WTC11 (cell line): ENCODE data around the gene THOP1. TPM values are rescaled to one million over a fixed set of nuclear protein-coding genes. Genes with fewer than 3 reads are reported as not detected.
A peak's percentile ranks its signal among the peaks of the same experiment; 100 is the strongest.

Experiments
- ATAC-seq: fragments of 200-7000 bp; cut with Tn5 transposase; 2 replicates; pipeline ENCODE4 v1.10.0; 2021; ENCODE audit warnings: mild to moderate bottlenecking, moderate library complexity
- CTCF ChIA-PET: fragments of 300-600 bp; sonication (Branson Sonifier 250); formaldehyde crosslinking; loops from one replicate; lab custom pipeline; 2021; ENCODE audit warnings: antibody characterized with exemption; lab: Charles Lee
- POLR2A ChIA-PET: fragments of 350-600 bp; sonication (Branson Sonifier 250); formaldehyde crosslinking; loops from one replicate; lab custom pipeline; 2021; ENCODE audit warnings: antibody characterized with exemption; lab: Charles Lee
- DNase-seq: peaks from one replicate; pipeline ENCODE4 v3.0.0; 2021; ENCODE audit warnings: low spot score
- H3K27ac Mint-ChIP-seq: 2 replicates; pipeline ENCODE4 v1.8.0; 2021; ENCODE audit warnings: mixed read lengths
- H3K27me3 Mint-ChIP-seq: 2 replicates; pipeline ENCODE4 v1.8.0; 2021; ENCODE audit warnings: low read depth, mild to moderate bottlenecking, moderate library complexity, mixed read lengths
- H3K36me3 Mint-ChIP-seq: 2 replicates; pipeline ENCODE4 v1.8.0; 2021; ENCODE audit warnings: mixed read lengths
- H3K4me1 Mint-ChIP-seq: 2 replicates; pipeline ENCODE4 v1.8.0; 2022; ENCODE audit warnings: mixed read lengths
- H3K4me3 Mint-ChIP-seq: 2 replicates; pipeline ENCODE4 v1.8.0; 2021; ENCODE audit warnings: mild to moderate bottlenecking, moderate library complexity, mixed read lengths
- H3K9me3 Mint-ChIP-seq: 2 replicates; pipeline ENCODE4 v1.8.0; 2021; ENCODE audit warnings: mixed read lengths
- AFF4 ChIP-seq: sonication (generic); formaldehyde crosslinking; IDR thresholded peaks from 2 replicates; pipeline ENCODE4 v1.8.1; 2023; ENCODE audit warnings: mild to moderate bottlenecking, missing genetic modification reagents, borderline replicate concordance
- ARID4B ChIP-seq: sonication (generic); formaldehyde crosslinking; IDR thresholded peaks from 2 replicates; pipeline ENCODE4 v1.8.0; 2023; ENCODE audit warnings: missing genetic modification reagents, mild to moderate bottlenecking, borderline replicate concordance
- CTCF ChIP-seq: fragments of 200-600 bp; IDR thresholded peaks from 2 replicates; pipeline ENCODE4 v1.8.0; 2022; ENCODE audit warnings: antibody characterized with exemption
- E2F4 ChIP-seq: sonication (generic); formaldehyde crosslinking; IDR thresholded peaks from 2 replicates; pipeline ENCODE4 v1.8.1; 2022; ENCODE audit warnings: low read depth, mild to moderate bottlenecking, moderate library complexity, missing genetic modification reagents, borderline replicate concordance
- ELF4 ChIP-seq: sonication (generic); formaldehyde crosslinking; IDR thresholded peaks from 2 replicates; pipeline ENCODE4 v1.8.1; 2022; ENCODE audit warnings: low read depth, mild to moderate bottlenecking, moderate library complexity, missing genetic modification reagents
- HMGA2 ChIP-seq: fragments of 250-450 bp; sonication (Bioruptor Pico); IDR thresholded peaks from 2 replicates; pipeline ENCODE4 v1.4.0; 2021; ENCODE audit warnings: mild to moderate bottlenecking, moderate library complexity
- MLX ChIP-seq: sonication (generic); formaldehyde crosslinking; IDR thresholded peaks from 2 replicates; pipeline ENCODE4 v1.8.1; 2023; ENCODE audit warnings: mild to moderate bottlenecking, missing genetic modification reagents, moderate library complexity
- NFATC4 ChIP-seq: fragments of 250-450 bp; sonication (Bioruptor Pico); IDR thresholded peaks from 2 replicates; pipeline ENCODE4 v1.9.0; 2021; ENCODE audit warnings: mild to moderate bottlenecking
- NFE2L1 ChIP-seq: sonication (generic); formaldehyde crosslinking; IDR thresholded peaks from 2 replicates; pipeline ENCODE4 v1.8.1; 2023; ENCODE audit warnings: missing genetic modification reagents
- PRRX2 ChIP-seq: fragments of 250-450 bp; sonication (Bioruptor Pico); IDR thresholded peaks from 2 replicates; pipeline ENCODE4 v1.8.0; 2021; ENCODE audit warnings: mild to moderate bottlenecking
- SOX15 ChIP-seq: fragments of 250-450 bp; sonication (Bioruptor Pico); IDR thresholded peaks from 2 replicates; pipeline ENCODE4 v1.9.0; 2021; ENCODE audit warnings: mild to moderate bottlenecking
- SP1 ChIP-seq: sonication (generic); formaldehyde crosslinking; conservative IDR thresholded peaks from 2 replicates; pipeline ENCODE4 v1.8.1; 2022; ENCODE audit warnings: missing genetic modification reagents
- TCF7 ChIP-seq: sonication (generic); formaldehyde crosslinking; IDR thresholded peaks from 2 replicates; pipeline ENCODE4 v1.8.0; 2022; ENCODE audit warnings: mild to moderate bottlenecking, low read depth, missing genetic modification reagents, moderate library complexity
- USF1 ChIP-seq: sonication (generic); formaldehyde crosslinking; IDR thresholded peaks from 2 replicates; pipeline ENCODE4 v1.8.0; 2022; ENCODE audit warnings: mild to moderate bottlenecking, missing genetic modification reagents
- ZBTB21 ChIP-seq: sonication (generic); formaldehyde crosslinking; IDR thresholded peaks from 2 replicates; pipeline ENCODE4 v1.8.1; 2023; ENCODE audit warnings: mild to moderate bottlenecking, missing genetic modification reagents, borderline replicate concordance
- ZBTB43 ChIP-seq: sonication (generic); formaldehyde crosslinking; IDR thresholded peaks from 2 replicates; pipeline ENCODE4 v1.8.1; 2023; ENCODE audit warnings: mild to moderate bottlenecking, missing genetic modification reagents
- ZMAT4 ChIP-seq: fragments of 250-450 bp; sonication (Bioruptor Pico); IDR thresholded peaks from 2 replicates; pipeline ENCODE4 v1.9.0; 2021; ENCODE audit warnings: mild to moderate bottlenecking
- ZNF121 ChIP-seq: sonication (generic); formaldehyde crosslinking; IDR thresholded peaks from 2 replicates; pipeline ENCODE4 v1.8.0; 2023; ENCODE audit warnings: missing genetic modification reagents
- ZNF138 ChIP-seq: sonication (generic); formaldehyde crosslinking; conservative IDR thresholded peaks from 2 replicates; pipeline ENCODE4 v1.8.1; 2022; ENCODE audit warnings: mild to moderate bottlenecking, moderate library complexity, missing genetic modification reagents
- ZNF317 ChIP-seq: sonication (generic); formaldehyde crosslinking; IDR thresholded peaks from 2 replicates; pipeline ENCODE4 v1.8.1; 2023; ENCODE audit warnings: low read depth, mild to moderate bottlenecking, moderate library complexity, missing genetic modification reagents, borderline replicate concordance
- ZNF396 ChIP-seq: fragments of 250-450 bp; sonication (Bioruptor Pico); IDR thresholded peaks from 2 replicates; pipeline ENCODE4 v1.8.0; 2021; ENCODE audit warnings: mild to moderate bottlenecking, moderate library complexity, borderline replicate concordance
- ZNF671 ChIP-seq: fragments of 250-450 bp; sonication (Bioruptor Pico); IDR thresholded peaks from 2 replicates; pipeline ENCODE4 v1.8.0; 2021; ENCODE audit warnings: mild to moderate bottlenecking
- total RNA-seq: library from RNA; stranded (reverse); gene quantifications from 3 replicates; pipeline ENCODE4 v1.2.3, GENCODE V29; 2021

The THOP1 gene
- total RNA-seq, 1 experiment from 2014 or later, result 181 TPM

GRCh38 chr19:2739602-2740313 lies 45.5 kb upstream of the THOP1 start, which contains the start of gene SLC39A3:
TSS of gene SLC39A3 (minus strand) at chr19:2740017. CDS start at chr19:2737257, 2,760 bp downstream.
- peaks cover 10% of the 10 kb centered on the region; the same call in 1 of the 2 replicates for H3K9me3 Mint-ChIP-seq
- ATAC-seq, result peak; percentile 99
- H3K27me3 Mint-ChIP-seq, result peaks cover 16% of the 10 kb centered on the region
- H3K4me1 Mint-ChIP-seq, result peaks cover 4% of the 10 kb centered on the region
- peak within 1 kb of the TSS; percentile 84 for H3K4me3 Mint-ChIP-seq
- no peak within 1 kb of the TSS; the same call in 1 of the 2 replicates for H3K27ac Mint-ChIP-seq
- peaks cover 28% of the 10 kb centered on the region for H3K36me3 Mint-ChIP-seq
- CTCF ChIA-PET, result interaction anchor here (1.1 to 2.6 kb wide), 6 partner anchors 16 to 148 kb away, joined by 3 to 16 read pairs (median 3); no protein-coding TSS in a partner anchor
- peak; percentile 100 for DNase-seq
- POLR2A ChIA-PET, result interaction anchor here (0.8 kb wide), 1 partner anchor 64 kb away, joined by 8 read pairs; no protein-coding TSS in a partner anchor
- TF ChIP-seq HMGA2 (CRISPR knock-in tag), result no peak
- no peak for TF ChIP-seq MLX (CRISPR knock-in tag)
- TF ChIP-seq NFE2L1, result peak; percentile 96
- no peak for TF ChIP-seq CTCF
- TF ChIP-seq SP1 (CRISPR knock-in tag), result peak; percentile 97
- peak; percentile 96 for TF ChIP-seq ZNF138 (CRISPR knock-in tag)
- peak; percentile 99 for TF ChIP-seq ARID4B (CRISPR knock-in tag)
- no peak for TF ChIP-seq ZMAT4 (CRISPR knock-in tag)
- peak; percentile 85; the same call in 1 of the 2 replicates for TF ChIP-seq ZNF396
- TF ChIP-seq ZNF317 (CRISPR knock-in tag), result peak; percentile 73; the same call in 1 of the 2 replicates
- TF ChIP-seq TCF7, result peak; percentile 91
- peak; percentile 88; the same call in 1 of the 2 replicates for TF ChIP-seq ELF4 (CRISPR knock-in tag)
- TF ChIP-seq ZBTB21 (CRISPR knock-in tag), result peak; percentile 97
- TF ChIP-seq PRRX2, result 0 out of 2 replicates have a peak, but pooled peaks have one; percentile 79
- no peak for TF ChIP-seq ZNF671 (CRISPR knock-in tag)
- TF ChIP-seq E2F4, result peak; percentile 67; the same call in 1 of the 2 replicates
- TF ChIP-seq NFATC4 (CRISPR knock-in tag), result no peak
- no peak for TF ChIP-seq SOX15 (CRISPR knock-in tag)
- peak; percentile 97 for TF ChIP-seq ZBTB43
- TF ChIP-seq AFF4 (CRISPR knock-in tag), result peak; percentile 98
- 0 out of 2 replicates have a peak, but pooled peaks have one; percentile 11 for TF ChIP-seq ZNF121 (CRISPR knock-in tag)
- peak; percentile 84 for TF ChIP-seq USF1 (CRISPR knock-in tag)
